Loucy (cell line): Measurements from ENCODE around the gene DLGAP4.

ENCODE experiments used
- H2AFZ ChIP-seq: fragments of 200-600 bp; sonication (generic); 2 replicates; pipeline ENCODE4 v1.6.0; 2016; ENCODE audit warnings: antibody characterized with exemption, mild to moderate bottlenecking, low read length, moderate library complexity
- H3F3A ChIP-seq: fragments of 200-600 bp; 2 replicates; pipeline ENCODE4 v1.6.0; 2016; ENCODE audit warnings: antibody characterized with exemption, low read depth, mild to moderate bottlenecking
- H3K27me3 ChIP-seq: fragments of 200-600 bp; sonication (generic); 2 replicates; pipeline ENCODE4 v1.6.1; 2014; ENCODE audit warnings: low read length, mild to moderate bottlenecking; ENCODE audit not compliant: insufficient read depth, poor library complexity, severe bottlenecking
- H3K36me3 ChIP-seq: fragments of 200-600 bp; sonication (generic); 2 replicates; pipeline ENCODE4 v1.6.1; 2016; ENCODE audit warnings: low read length; ENCODE audit not compliant: insufficient read depth
- H3K4me1 ChIP-seq: fragments of 200-600 bp; sonication (generic); 2 replicates; pipeline ENCODE4 v1.5.1; 2014; ENCODE audit warnings: low read length, mild to moderate bottlenecking; ENCODE audit not compliant: insufficient read depth, poor library complexity, severe bottlenecking
- H3K4me2 ChIP-seq: fragments of 200-600 bp; sonication (generic); 2 replicates; pipeline ENCODE4 v1.6.0; 2014; ENCODE audit warnings: antibody characterized with exemption, low read length, low read depth, mild to moderate bottlenecking; ENCODE audit not compliant: poor library complexity, severe bottlenecking
- H3K4me3 ChIP-seq: fragments of 200-600 bp; sonication (generic); 2 replicates; pipeline ENCODE4 v1.5.1; 2014; ENCODE audit warnings: low read length, mild to moderate bottlenecking, mixed read lengths; ENCODE audit not compliant: poor library complexity, severe bottlenecking
- H3K79me2 ChIP-seq: fragments of 200-600 bp; sonication (generic); 2 replicates; pipeline ENCODE4 v1.6.1; 2014; ENCODE audit warnings: low read length; ENCODE audit not compliant: insufficient read depth
- H3K9ac ChIP-seq: fragments of 200-600 bp; sonication (generic); 2 replicates; pipeline ENCODE4 v1.6.0; 2014; ENCODE audit warnings: mild to moderate bottlenecking, low read depth, low read length, moderate library complexity; ENCODE audit not compliant: poor library complexity, severe bottlenecking
- H3K9me2 ChIP-seq: fragments of 200-600 bp; sonication (generic); replicated peaks from 2 replicates; pipeline ENCODE4 v1.6.1; 2016; ENCODE audit warnings: low read depth, low read length, mixed read lengths
- H3K9me3 ChIP-seq: fragments of 200-600 bp; sonication (generic); 2 replicates; pipeline ENCODE4 v1.6.1; 2014; ENCODE audit warnings: mild to moderate bottlenecking, antibody characterized with exemption, low read length, low read depth; ENCODE audit not compliant: insufficient read depth
- H4K20me1 ChIP-seq: fragments of 200-600 bp; sonication (generic); 2 replicates; pipeline ENCODE4 v1.6.0; 2014; ENCODE audit warnings: antibody characterized with exemption, low read length, mild to moderate bottlenecking; ENCODE audit not compliant: insufficient read depth, poor library complexity, severe bottlenecking
- EZH2phosphoT487 ChIP-seq: fragments of 200-600 bp; IDR thresholded peaks from 2 replicates; pipeline ENCODE4 v1.6.1; 2018; ENCODE audit warnings: antibody characterized with exemption, mild to moderate bottlenecking, moderate library complexity, borderline replicate concordance
- TF ChIP-seq, protein P1 (sequence below): fragments of 200-600 bp; sonication (generic); conservative IDR thresholded peaks from 2 replicates; pipeline ENCODE4 v1.5.1; 2014; ENCODE audit warnings: mild to moderate bottlenecking, antibody characterized with exemption, low read length

The DLGAP4 gene

DNA sequence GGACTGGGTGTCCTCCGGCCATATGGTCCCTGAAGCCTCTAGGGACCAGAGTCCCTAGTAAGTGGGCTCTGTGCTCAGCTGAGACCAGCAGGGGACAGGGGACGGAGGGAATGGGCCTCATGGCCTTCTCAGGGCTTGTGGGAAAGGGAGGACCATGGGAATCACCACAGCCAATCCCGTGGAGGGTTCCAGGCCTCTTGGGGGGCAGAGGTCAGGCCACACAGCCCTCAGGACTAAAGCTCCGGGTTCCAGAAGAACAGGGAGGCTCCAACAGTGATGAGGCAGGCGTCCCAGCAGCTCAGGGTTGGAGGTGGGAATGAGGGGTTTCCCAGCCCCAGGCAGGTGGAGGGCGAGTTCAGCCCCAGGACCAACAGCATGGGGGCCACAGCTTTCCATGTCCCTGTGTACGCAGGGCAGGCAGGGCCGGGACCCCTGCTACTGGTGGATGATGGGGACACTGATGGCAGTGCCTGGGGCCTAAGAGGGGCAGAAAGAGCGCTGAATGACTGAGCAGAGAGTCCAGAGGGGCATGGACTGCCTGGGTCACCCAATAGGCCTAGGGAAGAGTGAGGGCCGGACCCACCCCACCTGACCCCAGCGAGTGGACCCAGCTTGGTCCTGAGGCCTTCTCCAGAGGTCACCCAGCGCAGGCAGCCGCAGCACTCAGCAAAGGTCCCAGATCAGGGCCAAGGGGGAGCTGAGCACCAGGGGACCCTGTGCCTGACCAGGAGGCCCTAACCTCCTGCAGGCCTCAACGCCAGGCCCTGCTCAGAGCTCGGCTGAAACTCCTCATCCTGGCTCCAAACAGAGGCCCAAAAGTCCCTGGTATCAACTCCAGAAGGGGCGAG lies 244.0 kb downstream of the DLGAP4 start:
- Histone ChIP-seq H3K4me1 (no peaks in the 10 kb centered on the region), H3K4me2 (no peak overlapping the region), H3K27me3 (no peaks in the 10 kb centered on the region), H3K79me2 (no peaks in the 10 kb centered on the region), H3K36me3 (no peaks in the 10 kb centered on the region), H2AFZ (no peak overlapping the region), H3K4me3 (no peak overlapping the region), H3K9ac (no peak overlapping the region), H4K20me1 (no peaks in the 10 kb centered on the region), H3F3A (no peaks in the 10 kb centered on the region), H3K9me3 (no peaks in the 10 kb centered on the region), H3K9me2 (no peaks in the 10 kb centered on the region)
- TF ChIP-seq, protein P1, sequence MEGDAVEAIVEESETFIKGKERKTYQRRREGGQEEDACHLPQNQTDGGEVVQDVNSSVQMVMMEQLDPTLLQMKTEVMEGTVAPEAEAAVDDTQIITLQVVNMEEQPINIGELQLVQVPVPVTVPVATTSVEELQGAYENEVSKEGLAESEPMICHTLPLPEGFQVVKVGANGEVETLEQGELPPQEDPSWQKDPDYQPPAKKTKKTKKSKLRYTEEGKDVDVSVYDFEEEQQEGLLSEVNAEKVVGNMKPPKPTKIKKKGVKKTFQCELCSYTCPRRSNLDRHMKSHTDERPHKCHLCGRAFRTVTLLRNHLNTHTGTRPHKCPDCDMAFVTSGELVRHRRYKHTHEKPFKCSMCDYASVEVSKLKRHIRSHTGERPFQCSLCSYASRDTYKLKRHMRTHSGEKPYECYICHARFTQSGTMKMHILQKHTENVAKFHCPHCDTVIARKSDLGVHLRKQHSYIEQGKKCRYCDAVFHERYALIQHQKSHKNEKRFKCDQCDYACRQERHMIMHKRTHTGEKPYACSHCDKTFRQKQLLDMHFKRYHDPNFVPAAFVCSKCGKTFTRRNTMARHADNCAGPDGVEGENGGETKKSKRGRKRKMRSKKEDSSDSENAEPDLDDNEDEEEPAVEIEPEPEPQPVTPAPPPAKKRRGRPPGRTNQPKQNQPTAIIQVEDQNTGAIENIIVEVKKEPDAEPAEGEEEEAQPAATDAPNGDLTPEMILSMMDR = no peak
- no peak for TF ChIP-seq EZH2phosphoT487

DNA sequence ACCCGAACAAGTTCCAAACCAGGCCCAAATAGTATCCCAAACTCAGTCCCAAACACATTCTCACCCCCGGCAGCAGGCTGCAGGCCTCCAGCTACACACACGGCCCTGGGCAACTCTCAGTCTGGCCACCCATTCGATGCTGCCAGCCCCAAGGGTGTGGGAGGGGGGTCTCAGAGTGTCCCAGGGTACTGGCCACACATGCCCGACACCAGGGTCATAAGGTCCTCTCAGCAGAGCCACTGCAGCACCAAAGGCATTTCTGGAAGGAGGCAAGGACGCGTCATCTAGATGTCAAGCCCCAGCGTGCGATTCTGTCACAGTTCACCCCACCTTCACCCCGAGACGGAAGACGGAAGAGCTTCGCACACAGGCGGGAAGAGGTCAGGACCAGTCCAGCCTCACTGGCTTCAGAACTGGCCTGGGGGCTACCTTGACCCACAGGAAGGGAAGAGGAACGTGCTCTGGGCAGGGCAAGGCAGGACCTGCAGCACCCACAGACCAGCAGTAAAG lies 244.7 kb downstream of the DLGAP4 start:
- Histone ChIP-seq H3K4me2 (no peak overlapping the region), H3K9me3 (no peaks in the 10 kb centered on the region), H3K9me2 (no peaks in the 10 kb centered on the region), H3K36me3 (no peaks in the 10 kb centered on the region), H4K20me1 (no peaks in the 10 kb centered on the region), H2AFZ (no peak overlapping the region), H3K27me3 (no peaks in the 10 kb centered on the region), H3F3A (no peaks in the 10 kb centered on the region), H3K79me2 (no peaks in the 10 kb centered on the region), H3K9ac (no peak overlapping the region), H3K4me1 (no peaks in the 10 kb centered on the region), H3K4me3 (no peak overlapping the region)
- TF ChIP-seq, protein P1 = no peak
- no peak for TF ChIP-seq EZH2phosphoT487

GRCh38 chr20:36555248-36555647 lies 249.1 kb downstream of the DLGAP4 start:
- Histone ChIP-seq H3K36me3 (no peaks in the 10 kb centered on the region), H3K4me2 (no peak overlapping the region), H2AFZ (no peak overlapping the region), H3K27me3 (no peaks in the 10 kb centered on the region), H3K9ac (no peak overlapping the region), H4K20me1 (no peaks in the 10 kb centered on the region), H3K79me2 (no peaks in the 10 kb centered on the region), H3K4me1 (no peaks in the 10 kb centered on the region), H3K9me3 (no peaks in the 10 kb centered on the region), H3K4me3 (no peak overlapping the region), H3F3A (no peaks in the 10 kb centered on the region), H3K9me2 (no peaks in the 10 kb centered on the region)
- no peak for TF ChIP-seq EZH2phosphoT487
- TF ChIP-seq, protein P1 = no peak
